ENCODE measurements around the gene SBK2. TPM values are rescaled to one million over a fixed set of nuclear protein-coding genes. Genes with fewer than 3 reads are reported as not detected.

Gene SBK2
- total and polyA plus RNA-seq, 4 donors = 0.31 TPM; not detected in 3

- Histone ChIP-seq H3K9me3 (ENCODE audit: control insufficient read depth in 4 of 4, insufficient read depth in 3 of 4, low read length in 3 of 4) (peaks cover 0 to 2% (median 0%) of the 10 kb centered on the region in 4 donors), H3K36me3 (ENCODE audit: control insufficient read depth in 4 of 4, insufficient read depth in 4 of 4, low read length in 4 of 4) (no peaks in the 10 kb centered on the region), H3K27ac (ENCODE audit: low read depth in 1 of 2, low read length in 1 of 2) (no peak overlapping the region), H3K9ac (ENCODE audit: insufficient read depth in 1 of 2, low read length in 2 of 2) (no peak overlapping the region), H3K4me3 (no peak overlapping the region), H3K27me3 (ENCODE audit: control insufficient read depth in 3 of 3, insufficient read depth in 3 of 3, low read length in 2 of 3) (peaks cover 5 to 13% (median 8%) of the 10 kb centered on the region in 3 donors), H3K4me1 (ENCODE audit: control insufficient read depth in 5 of 5, insufficient read depth in 5 of 5, low read length in 5 of 5) (peaks cover 0 to 13% (median 11%) of the 10 kb centered on the region in 5 donors)
- ATAC-seq (ENCODE audit: insufficient read depth, low FRiP score) (no peak), DNase-seq (no peak)
- WGBS, 2 donors = 86 to 89% methylated on average over 22 of the region's 22 CpGs
- TF ChIP-seq, protein P1, sequence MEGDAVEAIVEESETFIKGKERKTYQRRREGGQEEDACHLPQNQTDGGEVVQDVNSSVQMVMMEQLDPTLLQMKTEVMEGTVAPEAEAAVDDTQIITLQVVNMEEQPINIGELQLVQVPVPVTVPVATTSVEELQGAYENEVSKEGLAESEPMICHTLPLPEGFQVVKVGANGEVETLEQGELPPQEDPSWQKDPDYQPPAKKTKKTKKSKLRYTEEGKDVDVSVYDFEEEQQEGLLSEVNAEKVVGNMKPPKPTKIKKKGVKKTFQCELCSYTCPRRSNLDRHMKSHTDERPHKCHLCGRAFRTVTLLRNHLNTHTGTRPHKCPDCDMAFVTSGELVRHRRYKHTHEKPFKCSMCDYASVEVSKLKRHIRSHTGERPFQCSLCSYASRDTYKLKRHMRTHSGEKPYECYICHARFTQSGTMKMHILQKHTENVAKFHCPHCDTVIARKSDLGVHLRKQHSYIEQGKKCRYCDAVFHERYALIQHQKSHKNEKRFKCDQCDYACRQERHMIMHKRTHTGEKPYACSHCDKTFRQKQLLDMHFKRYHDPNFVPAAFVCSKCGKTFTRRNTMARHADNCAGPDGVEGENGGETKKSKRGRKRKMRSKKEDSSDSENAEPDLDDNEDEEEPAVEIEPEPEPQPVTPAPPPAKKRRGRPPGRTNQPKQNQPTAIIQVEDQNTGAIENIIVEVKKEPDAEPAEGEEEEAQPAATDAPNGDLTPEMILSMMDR (IDR thresholded peaks at IDR 0.05; ENCODE audit: control extremely low read depth, extremely low read depth) = no peak
Observed at GRCh38 chr19:55527197-55528029, 9.5 kb downstream of the SBK2 start.

- ATAC-seq (ENCODE audit: insufficient read depth, low FRiP score) = peak; percentile 46
- TF ChIP-seq, protein P1 (IDR thresholded peaks at IDR 0.05; ENCODE audit: control extremely low read depth, extremely low read depth) = no peak
- H3K4me3 ChIP-seq = no peak overlapping the region
Observed at GRCh38 chr19:55526216-55527196, 10.4 kb downstream of the SBK2 start.

DNA sequence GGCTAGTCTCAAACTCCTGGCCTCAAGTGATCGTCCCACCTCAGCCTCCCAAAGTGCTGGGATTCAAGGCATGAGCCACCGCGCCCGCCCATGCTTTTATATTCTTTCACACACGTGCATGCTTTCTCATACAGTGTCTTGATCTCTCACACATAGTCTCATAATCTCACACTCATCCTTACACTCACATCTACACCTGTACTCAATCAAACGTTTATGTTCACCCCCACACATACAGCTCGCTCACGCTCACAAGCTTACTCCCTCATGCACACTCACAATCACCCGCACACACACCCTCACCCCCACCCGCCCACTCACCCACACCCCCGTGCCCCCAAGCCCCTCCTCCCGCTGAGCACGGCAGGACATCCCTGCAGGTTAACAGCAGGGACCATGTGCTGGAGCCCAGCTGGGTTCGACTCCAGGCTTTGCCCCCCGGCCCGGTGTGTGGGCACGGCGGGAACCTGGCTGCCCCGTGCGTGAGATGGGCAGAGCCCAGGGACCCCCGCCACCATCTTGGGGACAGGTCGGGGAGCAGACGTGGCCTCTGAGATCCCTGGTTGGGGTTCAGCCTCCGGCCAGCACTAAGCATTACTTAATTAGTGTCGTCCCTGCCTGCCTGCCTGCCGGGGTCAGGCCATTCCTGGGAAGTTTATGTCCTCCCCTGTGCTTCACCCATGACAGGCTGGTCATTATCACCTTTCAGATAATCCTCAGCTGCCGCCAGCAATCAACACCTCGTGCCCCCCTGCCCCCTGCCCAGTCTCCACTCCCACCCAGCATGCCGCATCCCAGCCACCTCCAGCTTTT lies 11.4 kb downstream of the SBK2 start:
- no peak for ATAC-seq (ENCODE audit: insufficient read depth, low FRiP score)

More at GRCh38 chr19:55526216-55527196, 10.4 kb downstream of the SBK2 start:
- Histone ChIP-seq H3K27me3 (ENCODE audit: control insufficient read depth in 3 of 3, insufficient read depth in 3 of 3, low read length in 2 of 3) (peaks cover 5 to 13% (median 8%) of the 10 kb centered on the region in 3 donors), H3K27ac (ENCODE audit: low read depth in 1 of 2, low read length in 1 of 2) (peak overlapping the region in 1 of 2 donors; percentile 2), H3K36me3 (ENCODE audit: control insufficient read depth in 4 of 4, insufficient read depth in 4 of 4, low read length in 4 of 4) (no peaks in the 10 kb centered on the region), H3K4me1 (ENCODE audit: control insufficient read depth in 5 of 5, insufficient read depth in 5 of 5, low read length in 5 of 5) (peaks cover 0 to 15% (median 13%) of the 10 kb centered on the region in 5 donors), H3K9ac (ENCODE audit: insufficient read depth in 1 of 2, low read length in 2 of 2) (no peak overlapping the region), H3K9me3 (ENCODE audit: control insufficient read depth in 4 of 4, insufficient read depth in 3 of 4, low read length in 3 of 4) (peaks cover 0 to 2% (median 0%) of the 10 kb centered on the region in 4 donors)
- DNase-seq = peak; percentile 84 to 90 (median 90)
- 27 to 29% methylated on average over 35 of the region's 35 CpGs for WGBS, 2 donors

More for the DNA sequence above, 11.4 kb downstream of the SBK2 start:
- TF ChIP-seq, protein P1 (IDR thresholded peaks at IDR 0.05; ENCODE audit: control extremely low read depth, extremely low read depth) = no peak
- H3K36me3 ChIP-seq (ENCODE audit: control insufficient read depth in 4 of 4, insufficient read depth in 4 of 4, low read length in 4 of 4) = no peaks in the 10 kb centered on the region
- peaks cover 5 to 13% (median 8%) of the 10 kb centered on the region in 3 donors for H3K27me3 ChIP-seq (ENCODE audit: control insufficient read depth in 3 of 3, insufficient read depth in 3 of 3, low read length in 2 of 3)
- 51 to 70% methylated on average over 29 of the region's 29 CpGs for WGBS, 2 donors
- H3K4me3 ChIP-seq = no peak overlapping the region
- H3K4me1 ChIP-seq (ENCODE audit: control insufficient read depth in 5 of 5, insufficient read depth in 5 of 5, low read length in 5 of 5) = peaks cover 0 to 16% (median 13%) of the 10 kb centered on the region in 5 donors
- peaks cover 0 to 2% (median 0%) of the 10 kb centered on the region in 4 donors for H3K9me3 ChIP-seq (ENCODE audit: control insufficient read depth in 4 of 4, insufficient read depth in 3 of 4, low read length in 3 of 4)
- H3K9ac ChIP-seq (ENCODE audit: insufficient read depth in 1 of 2, low read length in 2 of 2) = no peak overlapping the region
- H3K27ac ChIP-seq (ENCODE audit: low read depth in 1 of 2, low read length in 1 of 2) = peak overlapping the region in 1 of 2 donors; percentile 2
- DNase-seq = no peak

Measured in lung (tissue), 12 donors.